NCI-H146 treated with DMSO at 0.1 percent for 48 hours (cell line): ENCODE results near the gene SLC27A5.
"Not testable (repeated sequence)": the region's sequence is repeated elsewhere in the genome, so short reads cannot be mapped to it uniquely, and the experiment has no call there.

ENCODE experiments used
- DNase-seq: peaks from one replicate; lab custom pipeline; 2025; ENCODE audit not compliant: unreplicated experiment; lab: John Stamatoyannopoulos, UW

Gene SLC27A5

GRCh38 chr19:58471736-58472135 lies 40.1 kb downstream of the SLC27A5 start:
- DNase-seq = no peak

- DNase-seq = not testable (repeated sequence)
Measured at GRCh38 chr19:58470837-58471543, 40.8 kb downstream of the SLC27A5 start.

- DNase-seq = no peak
Measured at GRCh38 chr19:58469241-58470013, 42.4 kb downstream of the SLC27A5 start.

DNA sequence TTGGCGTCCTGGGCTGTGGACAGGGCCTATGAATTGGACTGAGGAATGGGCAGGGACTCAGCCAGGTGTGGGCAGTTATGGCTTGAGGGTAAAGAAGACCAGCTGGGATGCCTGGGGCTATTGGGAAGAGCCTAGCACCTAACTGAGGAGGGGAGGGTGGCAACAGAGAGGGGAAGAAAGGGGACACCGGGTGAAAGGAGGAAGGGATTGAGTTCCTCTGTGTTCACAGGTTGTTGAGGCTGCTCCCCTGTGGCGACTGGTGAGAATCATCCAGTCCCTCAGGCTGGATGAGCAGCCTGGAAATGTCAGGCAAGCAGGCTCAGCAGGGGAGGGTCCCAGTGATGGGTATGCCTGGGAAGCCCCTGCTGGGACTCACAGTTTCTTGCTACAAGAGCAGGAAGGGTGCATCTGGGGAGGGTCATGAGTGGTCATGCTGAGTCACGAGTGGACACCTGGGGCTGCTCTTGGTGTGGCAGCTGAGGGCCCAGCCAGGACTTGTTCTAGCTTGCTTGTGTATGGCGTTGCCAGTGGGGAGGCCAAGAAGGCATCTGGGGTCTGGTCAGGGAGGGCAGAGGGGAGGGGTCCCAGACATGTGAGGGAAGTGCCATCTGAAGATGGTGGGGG lies 43.5 kb downstream of the SLC27A5 start:
- DNase-seq = peak; percentile 83

- DNase-seq = peak; percentile 96
Measured at GRCh38 chr19:58466760-58467589, 44.8 kb downstream of the SLC27A5 start, which contains the start of gene ZNF324. TSS of gene ZNF324 (plus strand) at chr19:58467080. CDS start at chr19:58469186, 2,106 bp downstream.

- DNase-seq = no peak
Measured at GRCh38 chr19:58466089-58466759, 45.6 kb downstream of the SLC27A5 start.

DNA sequence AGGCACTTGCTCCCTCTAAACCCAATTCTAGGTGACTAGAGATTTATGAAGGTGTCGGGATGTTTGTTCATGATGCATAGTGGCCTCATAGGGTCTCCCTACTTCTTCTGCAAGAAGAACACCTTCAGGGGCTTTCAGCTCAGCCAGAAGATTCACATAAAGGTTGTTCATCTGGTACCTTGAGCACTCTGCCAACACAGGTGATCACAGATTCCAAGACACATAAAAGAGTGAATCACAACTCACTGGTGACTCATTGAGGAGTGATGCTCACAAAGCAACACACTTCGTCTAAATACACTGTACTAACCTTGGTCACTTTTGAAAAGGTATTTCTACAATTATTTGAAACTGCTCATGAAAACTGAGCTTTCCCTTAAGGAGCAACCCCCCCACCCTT lies 51.8 kb downstream of the SLC27A5 start:
- no peak for DNase-seq

- DNase-seq = no peak
Measured at GRCh38 chr19:58456111-58456510, 55.7 kb downstream of the SLC27A5 start.

DNA sequence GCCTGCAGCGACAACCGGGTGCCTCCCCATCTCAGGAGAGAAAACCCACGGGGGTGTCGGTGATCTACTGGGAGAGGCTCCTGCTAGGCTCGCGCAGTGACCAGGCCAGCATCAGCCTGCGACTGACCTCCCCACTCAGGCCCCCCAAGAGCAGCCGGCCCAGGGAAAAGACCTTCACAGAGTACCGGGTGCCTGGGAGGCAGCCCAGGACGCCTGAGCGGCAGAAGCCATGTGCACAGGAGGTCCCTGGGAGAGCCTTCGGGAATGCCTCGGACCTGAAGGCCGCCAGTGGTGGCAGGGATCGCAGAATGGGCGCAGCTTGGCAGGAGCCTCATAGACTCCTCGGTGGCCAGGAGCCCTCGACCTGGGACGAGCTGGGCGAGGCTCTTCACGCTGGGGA lies 56.5 kb downstream of the SLC27A5 start:
- DNase-seq = no peak

GRCh38 chr19:58453743-58454142 lies 58.0 kb downstream of the SLC27A5 start:
- DNase-seq = no peak

- DNase-seq = peak; percentile 98
Measured at GRCh38 chr19:58451358-58452101, 60.3 kb downstream of the SLC27A5 start, which contains the start of gene ZNF324B. TSS of gene ZNF324B (plus strand) at chr19:58451622. CDS start at chr19:58453702, 2,080 bp downstream.

- peak; percentile 82 for DNase-seq
Measured at GRCh38 chr19:58450856-58451357, 60.9 kb downstream of the SLC27A5 start.

DNA sequence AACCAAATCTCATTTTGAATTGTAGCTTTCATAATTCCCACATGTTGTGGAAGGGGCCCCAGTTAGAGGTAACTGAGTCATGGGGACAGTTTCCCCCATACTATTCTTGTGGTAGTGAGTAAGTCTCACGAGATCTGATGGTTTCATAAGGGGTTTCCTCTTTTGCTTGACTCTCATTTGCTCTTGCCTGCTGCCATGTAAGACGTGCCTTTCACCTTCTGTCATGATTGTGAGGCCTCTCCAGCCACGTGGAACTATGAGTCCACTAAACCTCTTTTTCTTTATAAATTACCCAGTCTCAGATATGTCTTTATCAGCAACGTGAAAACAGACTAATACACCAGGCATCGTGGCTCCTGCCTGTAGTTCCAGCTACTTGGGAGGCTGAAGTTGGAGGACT lies 61.8 kb downstream of the SLC27A5 start:
- not testable (repeated sequence) for DNase-seq

DNA sequence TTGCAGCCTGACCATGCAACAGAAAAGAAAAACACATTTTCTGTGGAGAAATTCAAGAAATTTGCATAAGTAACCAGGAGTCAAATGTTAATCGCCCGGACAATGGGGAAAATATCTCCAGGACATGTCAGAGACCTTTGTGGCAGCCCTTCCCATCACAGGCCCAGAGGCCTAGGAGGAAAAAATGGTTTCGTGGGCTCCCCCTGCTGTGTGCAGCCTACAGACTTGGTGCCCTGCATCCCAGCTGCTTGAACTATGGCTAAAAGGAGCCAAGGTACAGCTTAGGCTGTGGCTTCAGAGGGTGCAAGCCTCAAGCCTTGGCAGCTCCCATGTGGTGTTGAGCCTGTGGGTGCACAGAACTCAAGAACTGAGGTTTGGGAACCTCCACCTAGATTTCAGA lies 62.9 kb downstream of the SLC27A5 start:
- DNase-seq = not testable (repeated sequence)
